Common myeloid progenitor, CD34-positive (primary cell): ENCODE results near the gene LRMDA.

Source experiments
- CTCF ChIA-PET: fragments of 350-600 bp; sonication (Branson Sonifier 250); formaldehyde crosslinking; loops from one replicate; lab custom pipeline; 2021; ENCODE audit warnings: antibody characterized with exemption; lab: Charles Lee
- POLR2A ChIA-PET: fragments of 350-600 bp; sonication (Branson Sonifier 250); formaldehyde crosslinking; loops from one replicate; lab custom pipeline; 2021; ENCODE audit warnings: antibody characterized with exemption; lab: Charles Lee
- DNase-seq, 3 donors: peaks; one replicate each; pipeline versions ENCODE4 v3.0.0 to v3.0.0-alpha.2; 2013
- H3K27ac ChIP-seq, 2 experiments: 1 replicate in 1 of 2; 2 replicates in 1 of 2; pipeline ENCODE4 v1.7.0; 2013; ENCODE audit warnings: inconsistent platforms in 2 of 2, low read length in 2 of 2, mild to moderate bottlenecking in 2 of 2, low read depth in 1 of 2, moderate library complexity in 1 of 2; ENCODE audit not compliant: severe bottlenecking in 2 of 2, insufficient read depth in 1 of 2, poor library complexity in 1 of 2
- H3K27me3 ChIP-seq, 5 experiments: replicated peaks in 2 of 5; 1 replicate in 3 of 5; 2 replicates in 2 of 5; pipeline versions ENCODE4 v1.6.1 to v1.7.0; 2013; ENCODE audit warnings: low read length in 4 of 5, mild to moderate bottlenecking in 2 of 5, moderate library complexity in 2 of 5, inconsistent platforms in 1 of 5; ENCODE audit not compliant: insufficient read depth in 5 of 5, control insufficient read depth in 4 of 5
- H3K36me3 ChIP-seq, 4 experiments: 1 replicate in 2 of 4; 2 replicates in 2 of 4; pipeline versions ENCODE4 v1.6.1 to v1.7.0; 2013; ENCODE audit warnings: low read length in 3 of 4, control low read depth in 1 of 4, mild to moderate bottlenecking in 1 of 4; ENCODE audit not compliant: control insufficient read depth in 4 of 4, insufficient read depth in 4 of 4
- H3K4me1 ChIP-seq, 4 experiments: 1 replicate in 3 of 4; 2 replicates in 1 of 4; pipeline versions ENCODE4 v1.6.1 to v1.7.1; 2013; ENCODE audit warnings: low read length in 3 of 4, mild to moderate bottlenecking in 3 of 4, control low read depth in 1 of 4, inconsistent platforms in 1 of 4, moderate library complexity in 1 of 4; ENCODE audit not compliant: control insufficient read depth in 4 of 4, insufficient read depth in 4 of 4; ENCODE audit errors: control extremely low read depth in 1 of 4
- H3K4me3 ChIP-seq, 7 experiments: 1 replicate in 4 of 7; 2 replicates in 3 of 7; pipeline versions ENCODE4 v1.5.1 to v1.7.0; 2013; ENCODE audit warnings: mild to moderate bottlenecking in 7 of 7, low read length in 6 of 7, moderate library complexity in 6 of 7, inconsistent platforms in 2 of 7, low read depth in 2 of 7, control low read depth in 1 of 7; ENCODE audit not compliant: insufficient read depth in 4 of 7, control insufficient read depth in 1 of 7; ENCODE audit errors: extremely low read depth in 1 of 7
- H3K9me3 ChIP-seq, 5 experiments: 1 replicate in 4 of 5; 2 replicates in 1 of 5; pipeline versions ENCODE4 v1.6.1 to v1.7.1; 2013; ENCODE audit warnings: low read length in 4 of 5, mild to moderate bottlenecking in 2 of 5, inconsistent platforms in 1 of 5, low read depth in 1 of 5, moderate library complexity in 1 of 5; ENCODE audit not compliant: control insufficient read depth in 4 of 5, insufficient read depth in 2 of 5; ENCODE audit errors: control extremely low read depth in 1 of 5
- WGBS: methylation state at CpG from one replicate; pipeline ENCODE4 v1.1.5; 2013; ENCODE audit not compliant: insufficient coverage; 5-methylcytosine and 5-hydroxymethylcytosine counted together

The LRMDA gene

DNA sequence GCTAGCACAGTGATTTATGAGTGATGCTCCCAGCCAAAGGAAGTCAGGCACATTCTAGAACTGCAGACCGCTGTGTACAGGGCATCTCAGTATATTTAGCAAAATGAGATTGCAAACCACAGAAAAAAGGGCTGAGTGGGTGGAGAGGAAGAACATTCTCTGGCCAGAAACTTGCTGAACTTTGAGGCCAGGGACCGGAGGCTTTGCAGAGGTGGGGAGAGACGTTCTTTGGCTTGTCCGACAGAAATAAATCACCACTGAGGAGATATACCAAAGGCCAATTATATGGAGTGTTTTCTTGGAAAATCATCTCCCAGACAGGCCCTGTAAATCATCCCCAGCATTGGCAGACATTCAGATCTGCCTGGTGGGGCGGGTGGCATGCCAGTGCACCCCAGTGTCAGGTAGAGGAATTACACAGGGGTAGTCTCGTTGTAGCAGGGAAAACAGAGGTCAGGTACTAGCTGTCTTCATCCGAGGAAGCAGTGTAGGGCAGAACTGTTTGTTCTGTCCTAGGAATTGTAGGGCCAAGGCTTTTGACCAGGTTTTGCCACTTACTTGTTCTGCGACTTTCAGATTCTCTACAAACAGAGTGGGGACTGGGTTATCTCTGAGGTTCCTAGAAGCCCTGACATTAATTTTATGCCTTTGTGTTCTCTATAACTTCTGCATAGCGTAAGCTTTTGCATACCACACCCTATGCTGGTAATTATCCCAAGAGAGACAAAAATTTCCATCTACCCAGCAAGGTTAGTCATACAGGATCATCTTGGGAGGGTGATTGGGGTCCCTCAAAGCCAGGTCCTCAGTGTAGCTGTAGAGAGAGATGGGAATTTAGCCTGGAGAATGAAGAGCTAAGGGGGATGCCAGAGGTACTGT is 655.6 kb downstream of the LRMDA start:
- H3K27me3 ChIP-seq, result no peaks in the 10 kb centered on the region
- 17% methylated on average over 8 of the region's 9 CpGs for WGBS
- peaks cover 0 to 16% (median 9%) of the 10 kb centered on the region in 4 experiments for H3K4me1 ChIP-seq
- H3K4me3 ChIP-seq, result peak overlapping the region in 1 of 7 experiments; percentile 6
- ChIA-PET POLR2A (no interaction called here), CTCF (interaction anchor here (1.2 to 1.3 kb wide), 3 partner anchors 12 to 35 kb away, joined by 3 to 4 read pairs (median 3); no protein-coding TSS in a partner anchor)
- no peaks in the 10 kb centered on the region for H3K9me3 ChIP-seq
- H3K27ac ChIP-seq, result no peak overlapping the region
- no peaks in the 10 kb centered on the region for H3K36me3 ChIP-seq
- peak; percentile 21 to 78 (median 66) for DNase-seq

DNA sequence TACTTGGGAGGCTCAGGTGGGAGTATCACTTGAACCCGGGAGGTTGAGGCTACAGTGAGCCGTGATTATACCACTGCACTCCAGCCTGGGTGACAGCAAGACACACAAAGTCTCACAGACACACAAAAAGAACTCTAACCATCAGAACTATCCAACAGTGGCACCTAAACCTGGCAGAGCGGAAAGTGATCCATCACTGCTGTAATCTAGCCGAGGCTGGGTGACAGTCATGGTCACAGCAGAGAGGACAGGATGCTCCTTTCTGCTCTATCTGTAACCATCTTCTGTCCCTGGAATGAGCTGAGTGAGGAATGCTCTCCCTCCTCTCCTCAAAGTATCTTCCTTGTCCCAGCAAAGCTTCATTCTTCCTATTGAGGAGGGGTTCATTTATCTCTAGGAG is 656.6 kb downstream of the LRMDA start:
- H3K4me1 ChIP-seq, result peaks cover 0 to 16% (median 9%) of the 10 kb centered on the region in 4 experiments
- WGBS, result 95% methylated on average over 3 of the region's 4 CpGs
- H3K36me3 ChIP-seq, result no peaks in the 10 kb centered on the region
- ChIA-PET CTCF (no interaction called here), POLR2A (no interaction called here)
- no peaks in the 10 kb centered on the region for H3K27me3 ChIP-seq
- no peaks in the 10 kb centered on the region for H3K9me3 ChIP-seq
- no peak overlapping the region for H3K4me3 ChIP-seq
- H3K27ac ChIP-seq, result no peak overlapping the region
- DNase-seq, result no peak

- ChIA-PET CTCF (no interaction called here), POLR2A (no interaction called here)
- Histone ChIP-seq H3K4me3 (no peak overlapping the region), H3K36me3 (no peaks in the 10 kb centered on the region), H3K27ac (no peak overlapping the region), H3K4me1 (peaks cover 0 to 16% (median 9%) of the 10 kb centered on the region in 4 experiments), H3K27me3 (no peaks in the 10 kb centered on the region), H3K9me3 (no peaks in the 10 kb centered on the region)
- DNase-seq, result no peak
- WGBS, result no CpG with 5 or more reads among the region's 3 CpGs
Measured at GRCh38 chr10:76088980-76089379, 657.6 kb downstream of the LRMDA start.

DNA sequence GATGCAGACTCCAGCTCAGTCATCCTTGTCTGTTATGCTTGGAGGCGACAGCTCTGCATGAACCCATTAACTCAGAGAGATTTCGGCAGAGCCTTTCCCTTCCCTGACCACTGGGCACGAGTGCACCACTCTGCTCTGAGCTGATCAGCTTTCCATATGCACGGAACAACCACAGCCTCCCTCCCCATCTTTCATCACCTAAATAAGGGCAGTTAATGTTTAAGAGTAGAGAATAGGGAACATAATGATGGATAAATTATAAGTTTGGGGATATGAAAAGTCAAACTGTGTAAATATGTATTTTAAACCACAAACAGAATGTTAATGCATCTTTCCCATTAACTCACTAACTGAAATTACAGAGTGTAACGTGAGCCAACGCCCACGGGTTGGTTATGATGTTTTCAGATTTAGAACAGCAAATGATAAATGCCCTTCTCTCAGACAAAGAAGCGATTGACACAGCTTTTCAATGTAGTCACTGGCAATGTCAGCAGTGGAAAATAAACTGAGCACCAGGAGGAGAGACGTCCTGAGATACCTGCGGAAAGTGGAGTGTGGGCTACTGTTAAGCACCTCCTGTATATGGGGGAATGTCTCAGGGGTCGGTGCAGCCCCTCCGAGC is 658.2 kb downstream of the LRMDA start:
- Histone ChIP-seq H3K27me3 (no peaks in the 10 kb centered on the region), H3K4me3 (no peak overlapping the region), H3K9me3 (no peaks in the 10 kb centered on the region), H3K36me3 (no peaks in the 10 kb centered on the region), H3K4me1 (peaks cover 0 to 16% (median 9%) of the 10 kb centered on the region in 4 experiments), H3K27ac (no peak overlapping the region)
- WGBS, result 98% methylated on average over 8 of the region's 12 CpGs
- CTCF ChIA-PET, result no interaction called here
- POLR2A ChIA-PET, result no interaction called here
- no peak for DNase-seq

DNA sequence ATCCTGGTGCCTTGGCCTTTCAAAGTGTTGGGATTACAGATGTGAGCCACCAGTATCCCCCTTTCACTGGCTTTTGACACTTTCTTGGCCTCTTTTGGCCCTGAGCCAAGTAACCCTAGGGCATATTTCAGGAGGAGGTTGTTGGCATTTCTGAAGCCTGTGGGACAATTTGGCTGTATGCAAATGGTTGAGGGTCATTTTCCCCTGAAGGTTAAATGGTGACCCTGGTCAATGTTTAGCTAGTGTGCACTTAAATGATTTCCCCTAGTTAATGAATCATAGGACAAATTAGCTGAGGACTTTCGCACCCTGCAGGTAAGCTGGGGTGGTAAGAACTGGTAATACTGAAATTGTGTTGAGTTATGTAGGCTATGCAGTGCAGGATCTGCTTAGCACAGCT is 660.5 kb downstream of the LRMDA start:
- WGBS, result 100% methylated on average over 1 of the region's 1 CpG
- H3K27me3 ChIP-seq, result no peaks in the 10 kb centered on the region
- POLR2A ChIA-PET, result no interaction called here
- H3K27ac ChIP-seq, result no peak overlapping the region
- no peak for DNase-seq
- H3K4me3 ChIP-seq, result no peak overlapping the region
- CTCF ChIA-PET, result no interaction called here
- H3K36me3 ChIP-seq, result no peaks in the 10 kb centered on the region
- H3K9me3 ChIP-seq, result no peaks in the 10 kb centered on the region
- H3K4me1 ChIP-seq, result peaks cover 0 to 5% (median 2%) of the 10 kb centered on the region in 4 experiments

GRCh38 chr10:76106611-76107010 is 675.2 kb downstream of the LRMDA start:
- H3K4me1 ChIP-seq, result peaks cover 0 to under 1% (median 0%) of the 10 kb centered on the region in 4 experiments
- ChIA-PET CTCF (no interaction called here), POLR2A (no interaction called here)

More at GRCh38 chr10:76106611-76107010, 675.2 kb downstream of the LRMDA start:
- no peak overlapping the region for H3K27ac ChIP-seq
- H3K4me3 ChIP-seq, result no peak overlapping the region
- H3K36me3 ChIP-seq, result no peaks in the 10 kb centered on the region
- H3K27me3 ChIP-seq, result no peaks in the 10 kb centered on the region
- no peak for DNase-seq
- H3K9me3 ChIP-seq, result no peaks in the 10 kb centered on the region
- 97% methylated on average over 3 of the region's 6 CpGs for WGBS
